GM12891 (cell line): Measurements from ENCODE around the gene SIN3A.

Experiments used
- POLR2A ChIP-seq: IDR thresholded peaks from 2 replicates; pipeline ENCODE4 v1.6.1; 2011; ENCODE audit warnings: low read depth, low read length, control low read depth
- SPI1 ChIP-seq: IDR thresholded peaks from 2 replicates; pipeline ENCODE4 v1.6.1; 2011; ENCODE audit warnings: low read depth, low read length, control low read depth

- no peak for TF ChIP-seq POLR2A
- no peak for TF ChIP-seq SPI1
These were observed 32.5 kb upstream of the SIN3A start for GRCh38 chr15:75483961-75484360.
